AG04449 (cell line): ENCODE measurements around the gene PSKH1.
"Not testable (repeated sequence)": the region's sequence is repeated elsewhere in the genome, so short reads cannot be mapped to it uniquely, and the experiment has no call there.

Source experiments
- CTCF ChIA-PET: fragments of 350-600 bp; formaldehyde crosslinking; extraction: SDS; loops from one replicate; lab custom pipeline; 2021; ENCODE audit warnings: antibody characterized with exemption; lab: Yijun Ruan, JAX
- POLR2A ChIA-PET: fragments of 400-600, 350-600 bp; formaldehyde crosslinking; extraction: SDS; loops from one replicate; lab custom pipeline; 2020; ENCODE audit warnings: antibody characterized with exemption, inconsistent platforms; lab: Yijun Ruan, JAX
- DNase-seq: peaks from one replicate; pipeline ENCODE4 v3.0.0-alpha.2; 2010; ENCODE audit warnings: low read depth, low spot score
- H3K4me3 ChIP-seq: 2 replicates; pipeline ENCODE4 v1.5.1; 2011; ENCODE audit warnings: low read depth, mild to moderate bottlenecking, control low read depth, low read length
- CTCF ChIP-seq: IDR thresholded peaks from one replicate; pipeline ENCODE4 v1.5.1; 2011; ENCODE audit warnings: mild to moderate bottlenecking, moderate library complexity, low read length, control low read depth, inconsistent platforms; ENCODE audit not compliant: insufficient read depth; ENCODE audit errors: missing control alignments

PSKH1 gene

GRCh38 chr16:67971111-67971510, 78.1 kb downstream of the PSKH1 start:
- ChIA-PET CTCF (interaction anchor here (0.9 to 1.2 kb wide), 3 partner anchors 21 to 257 kb away, joined by 3 to 4 read pairs (median 4); no protein-coding TSS in a partner anchor), POLR2A (no interaction called here)
- DNase-seq: no peak
- TF ChIP-seq CTCF: no peak
- no peak overlapping the region for H3K4me3 ChIP-seq

- CTCF ChIA-PET: interaction anchor here (1.0 kb wide), 1 partner anchor 20 kb away, joined by 3 read pairs; no protein-coding TSS in a partner anchor
- H3K4me3 ChIP-seq, POLR2A ChIA-PET: not testable (repeated sequence)
Observed at GRCh38 chr16:67972285-67972684, 79.2 kb downstream of the PSKH1 start.

GRCh38 chr16:67975321-67976105, 82.5 kb downstream of the PSKH1 start:
- DNase-seq: no peak
- H3K4me3 ChIP-seq: no peak overlapping the region
- TF ChIP-seq CTCF: no peak
- CTCF ChIA-PET: interaction anchor here (0.7 kb wide), 1 partner anchor 13 kb away, joined by 3 read pairs; no protein-coding TSS in a partner anchor
- POLR2A ChIA-PET: no interaction called here

More at GRCh38 chr16:67972285-67972684, 79.2 kb downstream of the PSKH1 start:
- not testable (repeated sequence) for DNase-seq

- CTCF ChIA-PET: interaction anchor here (0.5 kb wide), 1 partner anchor 27 kb away, joined by 3 read pairs; no protein-coding TSS in a partner anchor
- POLR2A ChIA-PET: no interaction called here
- no peak for TF ChIP-seq CTCF
Observed at GRCh38 chr16:67976205-67976604, 83.2 kb downstream of the PSKH1 start.

GRCh38 chr16:67977005-67977404, 84.0 kb downstream of the PSKH1 start:
- CTCF ChIA-PET: interaction anchor here (0.8 to 1.3 kb wide), 3 partner anchors 14 to 30 kb away, joined by 3 to 5 read pairs (median 4); no protein-coding TSS in a partner anchor

More at GRCh38 chr16:67976205-67976604, 83.2 kb downstream of the PSKH1 start:
- no peak for DNase-seq
- H3K4me3 ChIP-seq: no peak overlapping the region

GRCh38 chr16:67977469-67978227, 84.6 kb downstream of the PSKH1 start:
- TF ChIP-seq CTCF: no peak
- ChIA-PET CTCF (interaction anchor here (0.8 to 1.3 kb wide), 3 partner anchors 13 to 29 kb away, joined by 3 to 5 read pairs (median 4); no protein-coding TSS in a partner anchor), POLR2A (no interaction called here)
- H3K4me3 ChIP-seq: no peak overlapping the region
- no peak for DNase-seq

More at GRCh38 chr16:67977005-67977404, 84.0 kb downstream of the PSKH1 start:
- POLR2A ChIA-PET: no interaction called here
- DNase-seq: no peak
- TF ChIP-seq CTCF: no peak
- H3K4me3 ChIP-seq: no peak overlapping the region
